Occipital lobe (tissue), 1 donor: ENCODE measurements around the gene GPX7. TPM values are rescaled to one million over a fixed set of nuclear protein-coding genes. Genes with fewer than 3 reads are reported as not detected.

Experiments used
- total RNA-seq: library from RNA; depleted of rRNA; stranded (reverse); fragments of >200 nt; gene quantifications from one replicate; pipeline ENCODE4 v1.2.3, GENCODE V29; 2014

GPX7 gene
- total RNA-seq, 1 donor from 2014 or later, result 20.9 TPM

Other genes with a start within 250 kb of the GPX7 start
- gene CC2D1B, start 236.2 kb upstream of the GPX7 start, total RNA-seq, result 10.1 TPM
- 0.94 TPM for gene ORC1, start 197.9 kb upstream of the GPX7 start, total RNA-seq
- 19.5 TPM for gene PRPF38A, start 197.8 kb upstream of the GPX7 start, total RNA-seq
- 159 TPM for gene TUT4, start 49.3 kb upstream of the GPX7 start, total RNA-seq
- gene SHISAL2A, start 30.8 kb downstream of the GPX7 start, total RNA-seq, result not detected
- gene COA7, start 96.0 kb downstream of the GPX7 start, total RNA-seq, result 25.6 TPM
- gene ZYG11B, start 124.1 kb downstream of the GPX7 start, total RNA-seq, result 162 TPM
- gene ZYG11A, start 240.4 kb downstream of the GPX7 start, total RNA-seq, result 0.47 TPM